SK-N-DZ (cell line): ENCODE measurements around the gene HEATR1.
"Not testable (repeated sequence)": the region's sequence is repeated elsewhere in the genome, so short reads cannot be mapped to it uniquely, and the experiment has no call there.

Experiments
- DNase-seq: peaks from one replicate; pipeline ENCODE4 v3.0.0-alpha.2; 2015; ENCODE audit warnings: low spot score

The HEATR1 gene

GRCh38 chr1:236509647-236510401, 94.5 kb downstream of the HEATR1 start:
- DNase-seq, result no peak

GRCh38 chr1:236509203-236509602, 95.1 kb downstream of the HEATR1 start:
- DNase-seq, result no peak

GRCh38 chr1:236508593-236509027, 95.7 kb downstream of the HEATR1 start:
- no peak for DNase-seq

GRCh38 chr1:236507022-236507700, 97.2 kb downstream of the HEATR1 start:
- DNase-seq, result no peak

GRCh38 chr1:236504338-236504737, 100.0 kb downstream of the HEATR1 start:
- DNase-seq, result not testable (repeated sequence)

- DNase-seq, result no peak
Observed at GRCh38 chr1:236502972-236503639, 101.2 kb downstream of the HEATR1 start.

- no peak for DNase-seq
Observed at GRCh38 chr1:236502579-236502971, 101.7 kb downstream of the HEATR1 start.

- no peak for DNase-seq
Observed at GRCh38 chr1:236501093-236501492, 103.2 kb downstream of the HEATR1 start.
